GDM1 (cell line): Measurements from ENCODE around the gene RPS6KC1.
"Not testable (repeated sequence)": the region's sequence is repeated elsewhere in the genome, so short reads cannot be mapped to it uniquely, and the experiment has no call there.

Experiments used
- DNase-seq: peaks from one replicate; lab custom pipeline; 2025; lab: John Stamatoyannopoulos, UW

The RPS6KC1 gene, protein sequence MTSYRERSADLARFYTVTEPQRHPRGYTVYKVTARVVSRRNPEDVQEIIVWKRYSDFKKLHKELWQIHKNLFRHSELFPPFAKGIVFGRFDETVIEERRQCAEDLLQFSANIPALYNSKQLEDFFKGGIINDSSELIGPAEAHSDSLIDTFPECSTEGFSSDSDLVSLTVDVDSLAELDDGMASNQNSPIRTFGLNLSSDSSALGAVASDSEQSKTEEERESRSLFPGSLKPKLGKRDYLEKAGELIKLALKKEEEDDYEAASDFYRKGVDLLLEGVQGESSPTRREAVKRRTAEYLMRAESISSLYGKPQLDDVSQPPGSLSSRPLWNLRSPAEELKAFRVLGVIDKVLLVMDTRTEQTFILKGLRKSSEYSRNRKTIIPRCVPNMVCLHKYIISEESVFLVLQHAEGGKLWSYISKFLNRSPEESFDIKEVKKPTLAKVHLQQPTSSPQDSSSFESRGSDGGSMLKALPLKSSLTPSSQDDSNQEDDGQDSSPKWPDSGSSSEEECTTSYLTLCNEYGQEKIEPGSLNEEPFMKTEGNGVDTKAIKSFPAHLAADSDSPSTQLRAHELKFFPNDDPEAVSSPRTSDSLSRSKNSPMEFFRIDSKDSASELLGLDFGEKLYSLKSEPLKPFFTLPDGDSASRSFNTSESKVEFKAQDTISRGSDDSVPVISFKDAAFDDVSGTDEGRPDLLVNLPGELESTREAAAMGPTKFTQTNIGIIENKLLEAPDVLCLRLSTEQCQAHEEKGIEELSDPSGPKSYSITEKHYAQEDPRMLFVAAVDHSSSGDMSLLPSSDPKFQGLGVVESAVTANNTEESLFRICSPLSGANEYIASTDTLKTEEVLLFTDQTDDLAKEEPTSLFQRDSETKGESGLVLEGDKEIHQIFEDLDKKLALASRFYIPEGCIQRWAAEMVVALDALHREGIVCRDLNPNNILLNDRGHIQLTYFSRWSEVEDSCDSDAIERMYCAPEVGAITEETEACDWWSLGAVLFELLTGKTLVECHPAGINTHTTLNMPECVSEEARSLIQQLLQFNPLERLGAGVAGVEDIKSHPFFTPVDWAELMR

GRCh38 chr1:213051127-213051880, at the start of gene RPS6KC1:
RPS6KC1 (plus strand) TSS chr1:213051241; CDS start chr1:213051405, 164 bp downstream.
- DNase-seq, result peak; percentile 80

GRCh38 chr1:213003256-213003655, 47.8 kb upstream of the RPS6KC1 start:
- no peak for DNase-seq

- no peak for DNase-seq
Measured at GRCh38 chr1:213008564-213008963, 42.5 kb upstream of the RPS6KC1 start.

DNA sequence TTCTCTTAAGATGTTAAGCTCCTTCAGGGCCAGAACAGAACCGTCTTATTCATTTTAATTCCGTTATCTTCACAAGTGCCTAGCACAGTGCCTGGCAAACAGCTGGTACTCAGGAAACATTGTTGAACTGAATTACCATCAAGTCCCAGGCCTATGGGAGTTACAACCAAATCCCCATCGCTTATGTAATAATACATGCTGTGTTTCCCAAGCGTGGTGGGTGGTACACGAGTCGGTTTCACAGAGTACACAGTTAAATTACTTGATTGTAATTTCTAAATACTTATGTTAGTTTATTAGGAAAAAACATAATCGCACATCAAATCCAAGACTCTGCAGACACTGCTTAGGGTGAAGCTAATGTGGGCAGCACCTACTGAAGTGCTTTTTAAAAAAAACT, 36.4 kb upstream of the RPS6KC1 start:
- DNase-seq, result no peak

DNA sequence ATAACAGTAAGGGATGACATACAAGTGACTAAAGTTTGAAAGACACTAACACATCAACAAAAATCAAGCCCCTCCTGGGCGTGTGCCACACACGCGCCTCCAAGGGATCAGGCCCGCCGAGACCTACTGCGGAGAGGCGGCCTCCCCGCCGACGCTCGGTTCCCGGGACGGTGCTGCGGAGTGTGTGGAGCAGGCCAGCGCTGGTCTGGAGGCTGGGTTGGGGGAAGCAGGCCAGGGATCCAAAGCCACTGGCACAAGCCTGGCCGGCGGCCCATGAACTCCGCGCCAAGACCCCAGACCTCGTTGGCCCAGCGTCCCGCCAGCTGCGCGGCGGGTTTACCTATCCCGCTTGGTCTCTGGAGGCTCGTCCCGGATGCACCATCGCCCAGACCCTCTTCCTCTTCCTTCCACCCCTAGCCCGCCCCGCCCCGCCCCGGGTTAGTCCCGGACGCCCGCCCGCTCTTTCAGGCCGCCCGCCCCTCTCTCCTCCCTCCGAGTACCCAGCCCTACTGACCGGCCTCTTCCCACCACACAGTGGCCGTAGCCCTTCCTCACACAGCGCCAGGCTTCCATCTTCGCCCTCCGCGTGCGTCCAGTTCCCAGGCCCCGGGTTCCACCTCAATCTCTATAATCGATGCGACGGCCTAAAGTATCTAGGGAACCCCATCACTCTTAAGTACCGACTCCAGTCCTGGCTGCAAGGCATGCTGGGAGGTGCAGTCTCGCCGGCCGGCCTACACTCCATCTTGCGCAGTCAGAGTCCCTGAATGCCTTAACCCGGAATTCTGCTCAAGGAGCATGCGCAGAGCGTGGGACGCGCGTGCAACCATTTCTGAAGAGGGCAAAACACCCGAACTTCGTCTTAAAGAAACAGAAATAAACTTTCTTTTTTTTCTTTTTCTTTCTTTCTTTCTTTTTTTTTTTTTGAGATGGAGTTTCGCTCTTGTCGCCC, 35.7 kb upstream of the RPS6KC1 start, which contains the start of gene ANGEL2:
Gene ANGEL2, minus strand, starts transcription at position 769 of the 952 bp plus-strand sequence. Its CDS starts 196 bp downstream, at position 573.
- DNase-seq, result peak; percentile 95

DNA sequence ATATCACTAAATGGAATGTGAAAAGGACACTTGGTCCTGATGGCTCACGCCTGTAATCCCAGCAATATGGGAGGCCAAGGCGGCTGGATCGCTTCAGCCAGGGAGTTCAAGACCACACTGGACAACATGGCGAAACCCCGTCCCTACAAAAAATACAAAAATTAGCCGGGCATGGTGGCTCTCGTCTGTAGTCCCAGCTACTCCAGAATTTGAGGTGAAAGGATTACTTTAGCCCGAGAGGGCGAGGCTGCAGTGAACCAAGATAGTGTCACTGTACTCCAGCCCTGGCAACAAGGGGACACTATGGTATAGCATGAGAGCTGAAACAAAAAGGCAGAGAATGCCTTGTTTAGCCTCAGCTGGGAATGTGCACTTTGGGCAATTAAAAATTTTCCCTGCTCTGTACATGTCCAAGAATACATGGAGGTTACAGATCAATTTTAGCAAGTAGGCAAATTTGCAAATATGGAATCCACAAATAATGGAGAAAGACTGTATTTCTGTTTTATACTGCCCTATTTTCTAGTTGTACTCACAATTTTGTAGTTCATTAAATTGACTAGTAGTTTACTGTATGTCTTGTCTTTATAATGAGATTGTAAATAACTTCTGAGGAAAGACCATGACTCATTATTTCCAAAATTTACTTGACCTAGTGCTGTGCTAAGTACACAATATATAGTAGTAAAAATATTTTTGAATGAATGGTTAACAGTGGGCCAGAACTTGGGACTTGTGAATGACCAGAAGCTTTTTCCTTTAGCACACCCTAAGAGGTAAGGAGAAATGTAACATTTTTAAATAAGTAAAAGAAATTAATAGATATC, 33.4 kb upstream of the RPS6KC1 start:
- no peak for DNase-seq

GRCh38 chr1:213019450-213019849, 31.6 kb upstream of the RPS6KC1 start:
- DNase-seq, result no peak

GRCh38 chr1:213020016-213020415, 31.0 kb upstream of the RPS6KC1 start:
- no peak for DNase-seq

GRCh38 chr1:213027024-213027423, 24.0 kb upstream of the RPS6KC1 start:
- not testable (repeated sequence) for DNase-seq

GRCh38 chr1:213032651-213033050, 18.4 kb upstream of the RPS6KC1 start:
- no peak for DNase-seq

DNA sequence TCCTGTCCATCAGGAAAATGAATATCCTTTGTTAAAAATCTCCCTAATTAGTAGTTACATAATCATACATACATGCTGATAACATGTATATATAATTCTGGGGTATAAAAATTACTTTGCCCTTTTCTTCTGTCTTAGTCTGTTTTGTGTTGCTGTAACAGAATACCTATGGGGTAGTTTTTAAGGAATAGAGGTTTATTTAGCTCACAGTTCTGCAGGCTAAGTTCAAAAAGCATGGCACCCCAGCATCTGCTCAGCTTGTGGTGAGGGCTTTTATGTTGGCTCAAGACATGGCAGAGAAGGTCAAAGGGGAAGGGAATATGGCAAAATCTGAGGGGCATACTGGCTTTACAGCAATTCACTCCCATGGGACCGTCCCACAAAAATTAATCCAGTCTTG, 16.3 kb upstream of the RPS6KC1 start:
- no peak for DNase-seq

- DNase-seq, result no peak
Measured at GRCh38 chr1:213035573-213035972, 15.5 kb upstream of the RPS6KC1 start.

DNA sequence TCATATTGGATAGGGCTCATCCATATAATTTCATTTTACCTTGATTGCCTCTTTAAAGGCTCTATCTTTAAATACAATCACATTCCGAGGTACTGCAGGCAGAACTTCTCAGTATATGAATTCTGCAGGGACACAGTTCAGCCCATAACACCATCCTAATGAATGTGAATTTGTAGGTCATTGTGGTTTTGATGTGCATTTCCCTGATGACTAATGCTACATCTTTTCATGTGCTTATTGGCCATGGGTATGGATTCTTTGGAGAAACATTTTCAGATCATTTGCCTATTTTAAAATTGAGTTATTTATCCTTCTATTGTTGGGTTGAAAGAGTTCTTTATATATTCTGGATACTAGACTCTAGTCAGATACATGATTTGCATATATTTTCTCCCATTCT, 9.6 kb upstream of the RPS6KC1 start:
- no peak for DNase-seq

- not testable (repeated sequence) for DNase-seq
Measured at GRCh38 chr1:213045321-213046226, 5.5 kb upstream of the RPS6KC1 start.

GRCh38 chr1:213049232-213049631, 1.8 kb upstream of the RPS6KC1 start:
- no peak for DNase-seq

DNA sequence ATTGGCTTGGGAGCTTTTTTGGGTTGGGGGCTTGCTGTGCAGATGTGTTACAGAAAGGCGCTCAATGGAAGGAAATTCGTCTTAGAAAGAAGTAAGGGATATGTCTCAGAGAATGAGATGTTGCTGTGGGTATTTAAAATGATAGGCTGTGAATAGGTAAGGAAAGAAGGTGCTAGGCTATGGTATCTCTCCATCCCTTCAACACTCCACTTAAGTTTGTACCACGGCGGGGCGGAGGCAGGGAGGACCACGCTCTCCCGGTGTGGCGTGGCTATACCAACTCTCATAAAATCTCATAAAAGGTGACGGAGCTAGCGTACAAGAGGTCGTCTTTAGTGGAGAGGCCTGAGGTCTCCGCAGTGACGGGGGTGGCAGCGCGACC, 305 bp upstream of the RPS6KC1 start:
- no peak for DNase-seq

- DNase-seq, result no peak
Measured at GRCh38 chr1:213051881-213052202, 801 bp downstream of the RPS6KC1 start.

DNA sequence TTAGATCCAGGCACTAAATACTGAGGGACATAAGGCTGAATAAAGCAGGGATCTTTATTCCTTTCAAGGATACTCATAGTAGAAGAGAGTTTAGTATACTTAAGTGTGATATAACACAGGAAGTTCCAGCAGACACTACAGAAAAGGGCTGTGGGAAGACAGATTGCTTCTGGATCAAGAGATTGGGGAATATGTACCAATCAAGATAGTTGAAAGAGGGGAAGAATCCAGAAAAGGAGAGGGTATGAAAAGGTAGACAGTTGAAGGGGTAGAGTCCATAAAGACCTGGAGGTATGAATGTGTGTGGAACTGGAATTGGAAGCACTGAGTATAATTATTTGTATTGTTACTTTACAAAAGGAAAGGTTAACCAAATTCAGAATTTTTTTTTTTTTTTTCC, 2.4 kb downstream of the RPS6KC1 start:
- DNase-seq, result no peak

- no peak for DNase-seq
Measured at GRCh38 chr1:213054142-213054541, 3.1 kb downstream of the RPS6KC1 start.
